SU-DHL-6 (cell line): ENCODE measurements around the gene ERCC3.
A peak's percentile ranks its signal among the peaks of the same experiment; 100 is the strongest.

Experiments used
- H2AFZ ChIP-seq: fragments of 200-600 bp; sonication (generic); 2 replicates; pipeline ENCODE4 v1.6.1; 2014; ENCODE audit warnings: low read depth, mild to moderate bottlenecking, moderate library complexity, mixed read lengths, antibody characterized with exemption, low read length; ENCODE audit not compliant: severe bottlenecking
- H3F3A ChIP-seq: fragments of 200-600 bp; shearing (Covaris generic); 2 replicates; pipeline ENCODE4 v1.6.0; 2016; ENCODE audit warnings: antibody characterized with exemption, mild to moderate bottlenecking; ENCODE audit not compliant: insufficient read depth
- H3K27ac ChIP-seq: fragments of 200-600 bp; sonication (generic); 2 replicates; pipeline ENCODE4 v1.5.1; 2016; ENCODE audit warnings: low read depth, mild to moderate bottlenecking, low read length, moderate library complexity, mixed read lengths
- H3K27me3 ChIP-seq: fragments of 200-600 bp; sonication (generic), shearing (Covaris generic); 2 replicates; pipeline ENCODE4 v1.6.0; 2014; ENCODE audit warnings: mild to moderate bottlenecking, low read length
- H3K36me3 ChIP-seq: fragments of 200-600 bp; sonication (generic); 2 replicates; pipeline ENCODE4 v1.6.1; 2014; ENCODE audit warnings: mild to moderate bottlenecking, low read length, mixed read lengths
- H3K4me2 ChIP-seq: fragments of 300-600, 200-600 bp; shearing (Covaris generic), sonication (generic); 2 replicates; pipeline ENCODE4 v1.6.0; 2014; ENCODE audit warnings: low read length, low read depth, mild to moderate bottlenecking; ENCODE audit not compliant: poor library complexity, severe bottlenecking
- H3K4me3 ChIP-seq: fragments of 200-600 bp; sonication (generic); 2 replicates; pipeline ENCODE4 v1.5.1; 2014; ENCODE audit warnings: antibody characterized with exemption, low read length, mild to moderate bottlenecking, mixed read lengths; ENCODE audit not compliant: insufficient read depth, poor library complexity, severe bottlenecking
- H3K79me2 ChIP-seq: fragments of 200-600 bp; sonication (generic); 2 replicates; pipeline ENCODE4 v1.6.1; 2014; ENCODE audit warnings: mild to moderate bottlenecking, low read length, moderate library complexity; ENCODE audit not compliant: insufficient read depth
- H3K9ac ChIP-seq: fragments of 200-600 bp; sonication (generic); 2 replicates; pipeline ENCODE4 v1.7.0; 2014; ENCODE audit warnings: mild to moderate bottlenecking, low read length
- H3K9me2 ChIP-seq: fragments of 200-600 bp; sonication (generic); replicated peaks from 2 replicates; pipeline ENCODE4 v1.6.1; 2014; ENCODE audit warnings: low read length; ENCODE audit not compliant: insufficient read depth
- H3K9me3 ChIP-seq: fragments of 200-600 bp; sonication (generic); 2 replicates; pipeline ENCODE4 v1.6.1; 2014; ENCODE audit warnings: low read length, mixed read lengths; ENCODE audit not compliant: insufficient read depth
- H4K20me1 ChIP-seq: fragments of 200-600 bp; sonication (generic); 2 replicates; pipeline ENCODE4 v1.6.1; 2014; ENCODE audit warnings: low read depth, mild to moderate bottlenecking, antibody characterized with exemption, low read length, moderate library complexity, mixed read lengths
- EZH2phosphoT487 ChIP-seq: fragments of 200-600 bp; sonication (generic), shearing (Covaris generic); conservative IDR thresholded peaks from 2 replicates; pipeline ENCODE4 v1.6.1; 2018; ENCODE audit warnings: mild to moderate bottlenecking, antibody characterized with exemption, low read length, moderate library complexity, mixed read lengths
- TF ChIP-seq, protein P1 (sequence below): fragments of 200-600 bp; sonication (generic); IDR thresholded peaks from one replicate; pipeline ENCODE4 v1.5.1; 2017; ENCODE audit warnings: antibody characterized with exemption, mild to moderate bottlenecking, low read length, moderate library complexity; ENCODE audit not compliant: insufficient read depth, poor library complexity, severe bottlenecking

The ERCC3 gene

DNA sequence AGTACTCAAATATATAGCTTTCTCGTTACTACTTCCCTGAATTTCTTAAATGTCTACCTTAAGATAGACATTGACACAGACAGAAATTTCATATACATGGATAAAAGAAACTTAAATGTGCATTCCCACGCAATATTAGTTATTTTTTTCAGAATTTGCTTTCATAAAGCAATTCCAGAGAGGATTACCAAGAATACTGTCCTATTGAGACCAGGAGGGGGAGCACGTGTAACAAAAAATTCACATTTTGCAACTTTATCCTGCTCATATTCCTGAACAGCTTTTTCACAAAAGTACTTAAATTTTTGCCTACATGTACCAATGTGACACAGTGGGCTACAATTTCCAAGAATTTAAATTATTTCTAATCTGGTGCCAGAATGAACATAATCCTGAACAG lies 30.7 kb upstream of the ERCC3 start:
- H3K27me3 ChIP-seq = no peaks in the 10 kb centered on the region
- no peak overlapping the region for H3K4me2 ChIP-seq
- no peak overlapping the region for H3K9ac ChIP-seq
- H3K4me3 ChIP-seq = no peak overlapping the region
- no peak overlapping the region for H2AFZ ChIP-seq
- H3K9me3 ChIP-seq = no peaks in the 10 kb centered on the region
- no peak for TF ChIP-seq EZH2phosphoT487
- TF ChIP-seq, protein P1, sequence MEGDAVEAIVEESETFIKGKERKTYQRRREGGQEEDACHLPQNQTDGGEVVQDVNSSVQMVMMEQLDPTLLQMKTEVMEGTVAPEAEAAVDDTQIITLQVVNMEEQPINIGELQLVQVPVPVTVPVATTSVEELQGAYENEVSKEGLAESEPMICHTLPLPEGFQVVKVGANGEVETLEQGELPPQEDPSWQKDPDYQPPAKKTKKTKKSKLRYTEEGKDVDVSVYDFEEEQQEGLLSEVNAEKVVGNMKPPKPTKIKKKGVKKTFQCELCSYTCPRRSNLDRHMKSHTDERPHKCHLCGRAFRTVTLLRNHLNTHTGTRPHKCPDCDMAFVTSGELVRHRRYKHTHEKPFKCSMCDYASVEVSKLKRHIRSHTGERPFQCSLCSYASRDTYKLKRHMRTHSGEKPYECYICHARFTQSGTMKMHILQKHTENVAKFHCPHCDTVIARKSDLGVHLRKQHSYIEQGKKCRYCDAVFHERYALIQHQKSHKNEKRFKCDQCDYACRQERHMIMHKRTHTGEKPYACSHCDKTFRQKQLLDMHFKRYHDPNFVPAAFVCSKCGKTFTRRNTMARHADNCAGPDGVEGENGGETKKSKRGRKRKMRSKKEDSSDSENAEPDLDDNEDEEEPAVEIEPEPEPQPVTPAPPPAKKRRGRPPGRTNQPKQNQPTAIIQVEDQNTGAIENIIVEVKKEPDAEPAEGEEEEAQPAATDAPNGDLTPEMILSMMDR = peak; percentile 40
- H3K27ac ChIP-seq = no peak overlapping the region
- no peaks in the 10 kb centered on the region for H3K9me2 ChIP-seq
- H3K36me3 ChIP-seq = peaks cover 37% of the 10 kb centered on the region
- no peaks in the 10 kb centered on the region for H3F3A ChIP-seq
- no peaks in the 10 kb centered on the region; the same call in 1 of the 2 replicates for H4K20me1 ChIP-seq
- H3K79me2 ChIP-seq = no peaks in the 10 kb centered on the region

DNA sequence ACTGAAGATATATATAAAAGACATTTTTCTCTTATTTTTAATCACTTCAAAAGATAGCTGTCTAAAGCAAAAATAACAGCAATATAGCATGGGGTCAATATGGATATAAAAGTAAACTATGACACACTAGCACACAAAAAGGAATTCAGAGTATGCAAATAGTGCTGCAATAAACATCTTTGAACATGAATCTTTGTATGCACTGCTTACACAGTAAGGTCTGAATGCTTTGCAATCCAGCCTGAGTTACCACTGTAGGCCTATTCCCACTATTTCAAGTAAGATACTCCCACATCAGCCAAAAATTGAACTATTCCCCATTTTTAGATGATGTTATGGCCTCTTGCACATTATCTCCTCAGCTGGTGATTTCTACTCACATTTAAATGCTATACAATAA lies 27.4 kb upstream of the ERCC3 start:
- Histone ChIP-seq H3K36me3 (peaks cover 51% of the 10 kb centered on the region), H2AFZ (no peak overlapping the region), H3F3A (no peaks in the 10 kb centered on the region), H3K9me2 (no peaks in the 10 kb centered on the region), H3K4me2 (no peak overlapping the region), H3K27ac (no peak overlapping the region), H4K20me1 (no peaks in the 10 kb centered on the region), H3K4me3 (no peak overlapping the region), H3K79me2 (no peaks in the 10 kb centered on the region), H3K9ac (no peak overlapping the region), H3K9me3 (no peaks in the 10 kb centered on the region), H3K27me3 (no peaks in the 10 kb centered on the region)
- no peak for TF ChIP-seq EZH2phosphoT487

DNA sequence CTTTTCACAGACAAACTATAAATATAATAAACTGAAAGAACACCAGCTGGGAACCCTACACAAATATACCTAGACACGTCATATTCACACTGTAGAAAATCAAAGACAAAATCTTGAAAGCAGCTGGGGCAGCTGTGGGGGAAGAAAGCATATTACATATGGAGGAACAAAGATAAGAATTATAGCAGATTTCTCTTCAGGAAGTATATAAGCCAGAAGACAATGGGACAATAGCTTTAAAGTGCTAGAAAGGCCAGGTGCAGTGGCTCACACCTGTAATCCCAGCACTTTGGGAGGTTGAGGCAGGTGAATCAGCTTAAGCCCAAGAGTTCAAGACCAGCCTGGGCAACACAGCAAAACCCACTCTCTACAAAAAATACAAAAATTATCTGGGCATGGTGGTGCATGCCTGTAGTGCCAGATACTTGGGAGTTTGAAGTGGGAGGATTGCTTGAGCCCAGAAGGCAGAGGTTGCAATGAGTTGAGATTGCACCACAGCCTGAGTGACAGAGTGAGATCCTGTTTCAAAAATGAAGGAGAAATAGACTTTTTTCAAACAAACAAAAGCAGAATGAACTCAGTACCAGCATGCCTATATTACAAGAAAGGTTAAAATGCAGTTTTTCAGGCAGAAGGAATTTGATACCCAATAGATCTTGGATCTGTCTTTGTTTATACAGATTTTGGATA lies 26.8 kb upstream of the ERCC3 start:
- Histone ChIP-seq H3K9me2 (no peaks in the 10 kb centered on the region), H3K36me3 (peaks cover 50% of the 10 kb centered on the region), H3K9me3 (no peaks in the 10 kb centered on the region), H3K9ac (no peak overlapping the region), H3K27ac (no peak overlapping the region), H2AFZ (no peak overlapping the region), H3F3A (no peaks in the 10 kb centered on the region), H3K27me3 (no peaks in the 10 kb centered on the region), H3K4me2 (no peak overlapping the region), H4K20me1 (no peaks in the 10 kb centered on the region), H3K79me2 (no peaks in the 10 kb centered on the region), H3K4me3 (no peak overlapping the region)
- no peak for TF ChIP-seq EZH2phosphoT487
- TF ChIP-seq, protein P1 = no peak

DNA sequence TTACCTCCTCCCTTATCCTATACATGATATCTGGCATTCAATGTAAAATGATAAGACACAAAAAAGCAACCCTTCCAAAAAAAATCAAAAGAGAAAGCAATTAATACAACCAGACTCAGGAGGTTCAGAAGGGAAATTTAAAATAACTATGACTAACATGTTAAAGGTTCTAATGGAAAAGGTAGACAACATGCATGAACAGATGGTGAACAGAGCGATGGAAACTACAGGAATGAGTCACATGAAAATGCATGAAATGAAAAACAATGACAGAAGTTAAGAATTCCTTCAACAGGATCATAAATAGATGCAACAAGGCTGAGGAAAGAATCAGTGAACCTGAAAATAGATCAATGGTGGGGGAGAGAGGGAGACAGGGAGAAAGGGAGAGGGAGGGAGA lies 26.1 kb upstream of the ERCC3 start:
- no peak overlapping the region for H3K27ac ChIP-seq
- H3F3A ChIP-seq = no peaks in the 10 kb centered on the region
- no peak overlapping the region for H3K9ac ChIP-seq
- H3K4me2 ChIP-seq = no peak overlapping the region
- no peaks in the 10 kb centered on the region for H4K20me1 ChIP-seq
- no peaks in the 10 kb centered on the region for H3K27me3 ChIP-seq
- H3K4me3 ChIP-seq = no peak overlapping the region
- H3K36me3 ChIP-seq = peaks cover 47% of the 10 kb centered on the region
- H3K79me2 ChIP-seq = no peaks in the 10 kb centered on the region
- TF ChIP-seq, protein P1 = no peak
- no peak for TF ChIP-seq EZH2phosphoT487
- H2AFZ ChIP-seq = no peak overlapping the region
- no peaks in the 10 kb centered on the region for H3K9me2 ChIP-seq
- H3K9me3 ChIP-seq = no peaks in the 10 kb centered on the region
